H1 (cell line): ENCODE measurements around the gene ADAMTS6.

Experiments
- CTBP2 ChIP-seq: IDR thresholded peaks from 2 replicates; pipeline ENCODE4 v1.7.0; 2011; ENCODE audit warnings: borderline replicate concordance, mild to moderate bottlenecking, moderate library complexity, mixed read lengths, low read length; ENCODE audit not compliant: insufficient read depth, insufficient read length
- CTCF ChIP-seq, 3 experiments: IDR thresholded peaks; 1 replicate in 2 of 3; 2 replicates in 1 of 3; pipeline versions ENCODE4 v1.5.1 to v1.6.1; 2011; ENCODE audit warnings: low read length in 3 of 3, mild to moderate bottlenecking in 3 of 3, inconsistent platforms in 2 of 3, low read depth in 1 of 3, moderate library complexity in 1 of 3; ENCODE audit not compliant: insufficient read depth in 1 of 3; ENCODE audit errors: control extremely low read depth in 1 of 3
- EP300 ChIP-seq, 2 experiments: IDR thresholded peaks; 1 replicate in 1 of 2; 2 replicates in 1 of 2; pipeline ENCODE4 v1.6.1; 2011 to 2012; ENCODE audit warnings: low read depth in 2 of 2, low read length in 2 of 2, mild to moderate bottlenecking in 2 of 2, borderline replicate concordance in 1 of 2, inconsistent platforms in 1 of 2, moderate library complexity in 1 of 2
- FOSL1 ChIP-seq: IDR thresholded peaks from 2 replicates; pipeline ENCODE4 v1.6.1; 2011; ENCODE audit warnings: mild to moderate bottlenecking, low read depth, low read length, moderate library complexity; ENCODE audit not compliant: insufficient read depth
- POLR2AphosphoS5 ChIP-seq: IDR thresholded peaks from 2 replicates; pipeline ENCODE4 v1.6.1; 2011; ENCODE audit warnings: low read depth, low read length
- SIX5 ChIP-seq: IDR thresholded peaks from 2 replicates; pipeline ENCODE4 v1.6.1; 2011; ENCODE audit warnings: mild to moderate bottlenecking, low read depth, low read length

DNA sequence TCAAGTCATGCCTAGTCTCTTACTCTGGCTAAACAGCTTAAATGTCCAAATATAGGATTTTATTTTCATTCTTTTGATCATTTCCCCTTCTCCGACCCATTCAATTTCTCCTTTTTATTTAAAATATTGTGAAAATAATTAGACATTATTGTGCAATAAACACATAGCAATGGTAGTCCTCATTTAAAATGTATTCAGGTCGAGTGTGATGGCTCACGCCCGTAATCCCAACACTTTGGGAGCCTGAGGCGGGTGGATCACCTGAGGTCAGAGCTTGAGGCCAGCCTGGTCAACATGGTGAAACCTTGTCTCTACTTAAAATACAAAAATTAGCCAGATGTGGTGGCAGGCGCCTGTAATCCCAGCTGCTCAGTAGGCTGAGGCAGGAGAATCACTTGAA lies 26.7 kb downstream of the ADAMTS6 start:
- TF ChIP-seq CTCF (IDR thresholded peaks at IDR 0.05; ENCODE audit: control extremely low read depth in 1 of 3, insufficient read depth in 1 of 3, low read depth in 1 of 3, low read length in 3 of 3) (no peak), POLR2AphosphoS5 (no peak), EP300 (IDR thresholded peaks at IDR 0.05; ENCODE audit: borderline replicate concordance in 1 of 2, low read depth in 2 of 2, low read length in 2 of 2) (no peak), FOSL1 (no peak), SIX5 (no peak), CTBP2 (no peak)
